SU-DHL-6 (cell line): ENCODE data around the gene ACOT12.

ENCODE experiments used
- H2AFZ ChIP-seq: fragments of 200-600 bp; sonication (generic); 2 replicates; pipeline ENCODE4 v1.6.1; 2014; ENCODE audit warnings: low read depth, mild to moderate bottlenecking, moderate library complexity, mixed read lengths, antibody characterized with exemption, low read length; ENCODE audit not compliant: severe bottlenecking
- H3F3A ChIP-seq: fragments of 200-600 bp; shearing (Covaris generic); 2 replicates; pipeline ENCODE4 v1.6.0; 2016; ENCODE audit warnings: antibody characterized with exemption, mild to moderate bottlenecking; ENCODE audit not compliant: insufficient read depth
- H3K27ac ChIP-seq: fragments of 200-600 bp; sonication (generic); 2 replicates; pipeline ENCODE4 v1.5.1; 2016; ENCODE audit warnings: low read depth, mild to moderate bottlenecking, low read length, moderate library complexity, mixed read lengths
- H3K27me3 ChIP-seq: fragments of 200-600 bp; sonication (generic), shearing (Covaris generic); 2 replicates; pipeline ENCODE4 v1.6.0; 2014; ENCODE audit warnings: mild to moderate bottlenecking, low read length
- H3K36me3 ChIP-seq: fragments of 200-600 bp; sonication (generic); 2 replicates; pipeline ENCODE4 v1.6.1; 2014; ENCODE audit warnings: mild to moderate bottlenecking, low read length, mixed read lengths
- H3K4me2 ChIP-seq: fragments of 300-600, 200-600 bp; shearing (Covaris generic), sonication (generic); 2 replicates; pipeline ENCODE4 v1.6.0; 2014; ENCODE audit warnings: low read length, low read depth, mild to moderate bottlenecking; ENCODE audit not compliant: poor library complexity, severe bottlenecking
- H3K4me3 ChIP-seq: fragments of 200-600 bp; sonication (generic); 2 replicates; pipeline ENCODE4 v1.5.1; 2014; ENCODE audit warnings: antibody characterized with exemption, low read length, mild to moderate bottlenecking, mixed read lengths; ENCODE audit not compliant: insufficient read depth, poor library complexity, severe bottlenecking
- H3K79me2 ChIP-seq: fragments of 200-600 bp; sonication (generic); 2 replicates; pipeline ENCODE4 v1.6.1; 2014; ENCODE audit warnings: mild to moderate bottlenecking, low read length, moderate library complexity; ENCODE audit not compliant: insufficient read depth
- H3K9ac ChIP-seq: fragments of 200-600 bp; sonication (generic); 2 replicates; pipeline ENCODE4 v1.7.0; 2014; ENCODE audit warnings: mild to moderate bottlenecking, low read length
- H3K9me2 ChIP-seq: fragments of 200-600 bp; sonication (generic); replicated peaks from 2 replicates; pipeline ENCODE4 v1.6.1; 2014; ENCODE audit warnings: low read length; ENCODE audit not compliant: insufficient read depth
- H3K9me3 ChIP-seq: fragments of 200-600 bp; sonication (generic); 2 replicates; pipeline ENCODE4 v1.6.1; 2014; ENCODE audit warnings: low read length, mixed read lengths; ENCODE audit not compliant: insufficient read depth
- H4K20me1 ChIP-seq: fragments of 200-600 bp; sonication (generic); 2 replicates; pipeline ENCODE4 v1.6.1; 2014; ENCODE audit warnings: low read depth, mild to moderate bottlenecking, antibody characterized with exemption, low read length, moderate library complexity, mixed read lengths
- CTCF ChIP-seq: fragments of 200-600 bp; sonication (generic); IDR thresholded peaks from one replicate; pipeline ENCODE4 v1.5.1; 2017; ENCODE audit warnings: antibody characterized with exemption, mild to moderate bottlenecking, low read length, moderate library complexity; ENCODE audit not compliant: insufficient read depth, poor library complexity, severe bottlenecking
- EZH2phosphoT487 ChIP-seq: fragments of 200-600 bp; sonication (generic), shearing (Covaris generic); conservative IDR thresholded peaks from 2 replicates; pipeline ENCODE4 v1.6.1; 2018; ENCODE audit warnings: mild to moderate bottlenecking, antibody characterized with exemption, low read length, moderate library complexity, mixed read lengths

The ACOT12 gene

GRCh38 chr5:81326554-81326953 is 67.4 kb downstream of the ACOT12 start:
- TF ChIP-seq EZH2phosphoT487 (no peak), CTCF (no peak)
- Histone ChIP-seq H3K9ac (no peak overlapping the region), H3K9me2 (no peaks in the 10 kb centered on the region), H4K20me1 (no peaks in the 10 kb centered on the region), H3K36me3 (no peaks in the 10 kb centered on the region), H3K9me3 (no peaks in the 10 kb centered on the region), H3K27ac (no peak overlapping the region), H2AFZ (no peak overlapping the region), H3K4me3 (no peak overlapping the region), H3K4me2 (no peak overlapping the region), H3F3A (no peaks in the 10 kb centered on the region), H3K79me2 (no peaks in the 10 kb centered on the region), H3K27me3 (no peaks in the 10 kb centered on the region)

GRCh38 chr5:81317536-81317935 is 76.4 kb downstream of the ACOT12 start:
- no peak overlapping the region for H3K4me2 ChIP-seq
- no peak overlapping the region for H2AFZ ChIP-seq

GRCh38 chr5:81316571-81316970 is 77.4 kb downstream of the ACOT12 start:
- no peaks in the 10 kb centered on the region; the same call in 1 of the 2 replicates for H3K36me3 ChIP-seq
- H3K79me2 ChIP-seq = no peaks in the 10 kb centered on the region
- H3K4me3 ChIP-seq = no peak overlapping the region
- H3K9ac ChIP-seq = no peak overlapping the region
- no peak overlapping the region for H3K4me2 ChIP-seq
- H3K9me2 ChIP-seq = no peaks in the 10 kb centered on the region
- H3K27ac ChIP-seq = no peak overlapping the region
- TF ChIP-seq CTCF = no peak
- no peak for TF ChIP-seq EZH2phosphoT487
- H2AFZ ChIP-seq = no peak overlapping the region
- H3K27me3 ChIP-seq = no peaks in the 10 kb centered on the region
- H3K9me3 ChIP-seq = no peaks in the 10 kb centered on the region
- H3F3A ChIP-seq = no peaks in the 10 kb centered on the region
- no peaks in the 10 kb centered on the region for H4K20me1 ChIP-seq

More at GRCh38 chr5:81317536-81317935, 76.4 kb downstream of the ACOT12 start:
- no peak overlapping the region for H3K9ac ChIP-seq
- no peaks in the 10 kb centered on the region for H3K9me3 ChIP-seq
- H3K36me3 ChIP-seq = no peaks in the 10 kb centered on the region; the same call in 1 of the 2 replicates
- no peaks in the 10 kb centered on the region for H3F3A ChIP-seq
- no peak overlapping the region for H3K27ac ChIP-seq
- H3K79me2 ChIP-seq = no peaks in the 10 kb centered on the region
- H3K9me2 ChIP-seq = no peaks in the 10 kb centered on the region
- no peak overlapping the region for H3K4me3 ChIP-seq
- H3K27me3 ChIP-seq = no peaks in the 10 kb centered on the region
- TF ChIP-seq CTCF (no peak), EZH2phosphoT487 (no peak)
- H4K20me1 ChIP-seq = no peaks in the 10 kb centered on the region

GRCh38 chr5:81315830-81316229 is 78.1 kb downstream of the ACOT12 start:
- no peaks in the 10 kb centered on the region for H3K9me2 ChIP-seq
- H4K20me1 ChIP-seq = no peaks in the 10 kb centered on the region
- H3K9ac ChIP-seq = no peak overlapping the region
- no peaks in the 10 kb centered on the region for H3K27me3 ChIP-seq
- no peaks in the 10 kb centered on the region for H3F3A ChIP-seq
- TF ChIP-seq EZH2phosphoT487 (no peak), CTCF (no peak)
- no peak overlapping the region for H3K27ac ChIP-seq
- H2AFZ ChIP-seq = no peak overlapping the region
- H3K9me3 ChIP-seq = no peaks in the 10 kb centered on the region
- H3K4me3 ChIP-seq = no peak overlapping the region
- no peaks in the 10 kb centered on the region; the same call in 1 of the 2 replicates for H3K36me3 ChIP-seq
- no peak overlapping the region for H3K4me2 ChIP-seq
- no peaks in the 10 kb centered on the region for H3K79me2 ChIP-seq
